H9 (cell line): ENCODE data around the gene ASGR2. TPM values are rescaled to one million over a fixed set of nuclear protein-coding genes. Genes with fewer than 3 reads are reported as not detected.

Source experiments
- DNase-seq: peaks from one replicate; pipeline ENCODE4 v3.0.0-alpha.2; 2017
- H2AFZ ChIP-seq: one replicate; pipeline ENCODE4 v1.6.1; 2013; ENCODE audit warnings: mild to moderate bottlenecking, low read length, control low read depth, moderate library complexity
- H2AK5ac ChIP-seq: 2 replicates; pipeline ENCODE4 v1.6.1; 2013; ENCODE audit warnings: low read length, control low read depth, mixed read lengths; ENCODE audit not compliant: insufficient read length
- H2BK120ac ChIP-seq: one replicate; pipeline ENCODE4 v1.6.1; 2013; ENCODE audit warnings: low read depth, mild to moderate bottlenecking, low read length, control low read depth, inconsistent platforms; ENCODE audit not compliant: poor library complexity, severe bottlenecking
- H2BK12ac ChIP-seq: 2 replicates; pipeline ENCODE4 v1.6.1; 2013; ENCODE audit warnings: low read length, control low read depth, mixed read lengths, low read depth; ENCODE audit not compliant: insufficient read length
- H2BK15ac ChIP-seq: 2 replicates; pipeline ENCODE4 v1.6.1; 2013; ENCODE audit warnings: low read depth, low read length, control low read depth
- H2BK20ac ChIP-seq: one replicate; pipeline ENCODE4 v1.6.1; 2013; ENCODE audit warnings: low read depth, mild to moderate bottlenecking, low read length, control low read depth, inconsistent platforms; ENCODE audit not compliant: poor library complexity, severe bottlenecking
- H2BK5ac ChIP-seq: 2 replicates; pipeline ENCODE4 v1.6.1; 2013; ENCODE audit warnings: low read length, control low read depth, mixed read lengths; ENCODE audit not compliant: insufficient read length
- H3K14ac ChIP-seq: 2 replicates; pipeline ENCODE4 v1.6.1; 2013; ENCODE audit warnings: low read length, control low read depth; ENCODE audit not compliant: insufficient read depth
- H3K18ac ChIP-seq: 2 replicates; pipeline ENCODE4 v1.6.1; 2013; ENCODE audit warnings: low read depth, mild to moderate bottlenecking, mixed read lengths, low read length, control low read depth; ENCODE audit not compliant: insufficient read length
- H3K23ac ChIP-seq: 2 replicates; pipeline ENCODE4 v1.6.1; 2013; ENCODE audit warnings: low read length, control low read depth, mixed read lengths, low read depth; ENCODE audit not compliant: insufficient read length
- H3K23me2 ChIP-seq: 2 replicates; pipeline ENCODE4 v1.6.1; 2013; ENCODE audit warnings: low read depth, mild to moderate bottlenecking, mixed read lengths, low read length, control low read depth; ENCODE audit not compliant: insufficient read length, poor library complexity, severe bottlenecking
- H3K27ac ChIP-seq: 2 replicates; pipeline ENCODE4 v1.5.1; 2013; ENCODE audit warnings: low read length, control low read depth, mixed read lengths, low read depth; ENCODE audit not compliant: insufficient read length
- H3K27me3 ChIP-seq: 2 replicates; pipeline ENCODE4 v1.6.1; 2013; ENCODE audit warnings: low read length, control low read depth, inconsistent platforms; ENCODE audit not compliant: insufficient read depth
- H3K4ac ChIP-seq: 2 replicates; pipeline ENCODE4 v1.6.1; 2013; ENCODE audit warnings: low read depth, mild to moderate bottlenecking, control low read depth, inconsistent platforms, low read length, moderate library complexity
- H3K4me1 ChIP-seq: 2 replicates; pipeline ENCODE4 v1.6.1; 2013; ENCODE audit warnings: low read length, control low read depth, inconsistent platforms; ENCODE audit not compliant: insufficient read depth
- H3K4me2 ChIP-seq: 2 replicates; pipeline ENCODE4 v1.6.1; 2013; ENCODE audit warnings: low read length, control low read depth, mixed read lengths; ENCODE audit not compliant: insufficient read length, insufficient read depth
- H3K56ac ChIP-seq: 2 replicates; pipeline ENCODE4 v1.6.1; 2013; ENCODE audit warnings: low read depth, mild to moderate bottlenecking, mixed read lengths, low read length, control low read depth; ENCODE audit not compliant: insufficient read length
- H3K79me1 ChIP-seq: 2 replicates; pipeline ENCODE4 v1.6.1; 2013; ENCODE audit warnings: low read depth, mild to moderate bottlenecking, moderate library complexity, low read length, control low read depth, inconsistent platforms; ENCODE audit not compliant: insufficient read depth, poor library complexity, severe bottlenecking
- H3K79me2 ChIP-seq: 2 replicates; pipeline ENCODE4 v1.6.1; 2013; ENCODE audit warnings: low read length, control low read depth, inconsistent platforms; ENCODE audit not compliant: insufficient read depth
- H3K9ac ChIP-seq: 2 replicates; pipeline ENCODE4 v1.6.1; 2013; ENCODE audit warnings: low read length, control low read depth, mixed read lengths; ENCODE audit not compliant: insufficient read length; ENCODE audit errors: extremely low read depth
- H3K9me3 ChIP-seq: one replicate; pipeline ENCODE4 v1.6.1; 2013; ENCODE audit warnings: low read depth, low read length, inconsistent platforms; ENCODE audit not compliant: control insufficient read depth
- H3T11ph ChIP-seq: one replicate; pipeline ENCODE4 v1.6.1; 2013; ENCODE audit warnings: mild to moderate bottlenecking, low read length, control low read depth, inconsistent platforms
- H4K20me1 ChIP-seq: one replicate; pipeline ENCODE4 v1.6.1; 2013; ENCODE audit not compliant: control insufficient read depth, insufficient read length, insufficient read depth
- H4K5ac ChIP-seq: 2 replicates; pipeline ENCODE4 v1.6.1; 2013; ENCODE audit warnings: low read depth, mild to moderate bottlenecking, mixed read lengths, low read length, control low read depth; ENCODE audit not compliant: insufficient read length
- H4K8ac ChIP-seq: replicated peaks from 2 replicates; pipeline ENCODE4 v1.6.1; 2013; ENCODE audit warnings: low read length, control low read depth, mixed read lengths, low read depth; ENCODE audit not compliant: insufficient read length
- H4K91ac ChIP-seq: 2 replicates; pipeline ENCODE4 v1.6.1; 2013; ENCODE audit warnings: low read depth, mild to moderate bottlenecking, moderate library complexity, mixed read lengths, low read length, control low read depth; ENCODE audit not compliant: insufficient read length
- H3K27ac Mint-ChIP-seq, 3 experiments: 2 replicates in 2 of 3; 3 replicates in 1 of 3; pipeline ENCODE4 v1.8.0; 2020 to 2021; ENCODE audit warnings: mixed read lengths in 3 of 3, mild to moderate bottlenecking in 1 of 3, moderate library complexity in 1 of 3
- H3K27me3 Mint-ChIP-seq: 2 replicates; pipeline ENCODE4 v1.8.0; 2021; ENCODE audit warnings: low read depth, mild to moderate bottlenecking, moderate library complexity, mixed read lengths
- H3K36me3 Mint-ChIP-seq, 3 experiments: 2 replicates in 2 of 3; 3 replicates in 1 of 3; pipeline ENCODE4 v1.8.0; 2020 to 2021; ENCODE audit warnings: low read depth in 3 of 3, mixed read lengths in 3 of 3; ENCODE audit not compliant: insufficient read depth in 1 of 3
- H3K4me1 Mint-ChIP-seq, 2 experiments: 2 replicates each; pipeline ENCODE4 v1.8.0; 2020; ENCODE audit warnings: mixed read lengths in 2 of 2
- H3K4me3 Mint-ChIP-seq, 2 experiments: 2 replicates in 1 of 2; 3 replicates in 1 of 2; pipeline ENCODE4 v1.8.0; 2020 to 2021; ENCODE audit warnings: mild to moderate bottlenecking in 2 of 2, mixed read lengths in 2 of 2, moderate library complexity in 1 of 2
- H3K9me3 Mint-ChIP-seq, 2 experiments: 2 replicates in 1 of 2; 3 replicates in 1 of 2; pipeline ENCODE4 v1.8.0; 2020; ENCODE audit warnings: mild to moderate bottlenecking in 2 of 2, mixed read lengths in 2 of 2, moderate library complexity in 1 of 2
- WGBS: extraction: QIAGEN DNeasy Blood & Tissue Kit; methylation state at CpG from one replicate; pipeline ENCODE4 v1.1.7; 2013; ENCODE audit warnings: missing lambda C conversion rate, low lambda C conversion rate, mixed read lengths; ENCODE audit not compliant: insufficient read length; ENCODE audit errors: extremely low coverage; 5-methylcytosine and 5-hydroxymethylcytosine counted together
- total RNA-seq: library from RNA; stranded (reverse); gene quantifications from 2 replicates; pipeline ENCODE4 v1.2.1, GENCODE V29; 2021
- TF ChIP-seq, protein P1 (sequence below): fragments of 200-600 bp; sonication (generic); conservative IDR thresholded peaks from 3 replicates; pipeline ENCODE4 v1.8.0; 2021; ENCODE audit warnings: antibody characterized with exemption, mild to moderate bottlenecking

ASGR2 gene
- total RNA-seq, 1 experiment from 2014 or later, result not detected

DNA sequence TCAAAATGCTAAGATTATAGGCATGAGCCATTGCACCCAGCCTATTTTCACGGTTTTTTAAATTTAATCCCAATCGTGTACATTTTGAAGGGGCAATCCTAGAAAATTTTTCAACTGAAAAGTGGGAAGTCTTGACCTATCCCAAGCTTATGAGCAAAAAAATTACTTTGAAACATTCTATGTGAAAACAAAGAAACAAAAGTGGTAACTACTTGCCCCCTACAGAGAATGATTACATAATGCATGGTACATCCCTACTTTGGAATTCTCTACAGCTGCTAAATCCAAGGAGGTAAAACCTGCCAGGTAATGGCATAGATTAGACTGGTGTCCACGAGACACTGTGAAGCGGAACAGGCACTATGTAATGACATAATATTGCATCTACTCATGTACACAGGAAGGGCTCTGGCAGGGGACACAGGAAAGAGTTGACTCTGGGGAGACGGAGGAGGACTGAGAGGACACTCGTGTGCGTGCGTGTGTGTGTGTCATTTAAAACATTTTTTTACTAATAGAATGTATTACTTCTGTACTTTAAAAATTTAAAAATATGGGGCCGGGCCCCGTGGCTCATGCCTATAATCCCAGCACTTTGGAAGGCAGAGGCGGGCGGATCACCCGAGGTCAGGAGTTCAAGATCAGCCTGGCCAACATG is 15.7 kb downstream of the ASGR2 start:
- no peak overlapping the region for H2BK15ac ChIP-seq
- Mint-ChIP-seq H3K4me1 (no peaks in the 10 kb centered on the region), H3K36me3 (no peaks in the 10 kb centered on the region), H3K27me3 (peaks cover 26% of the 10 kb centered on the region), H3K4me3 (no peak overlapping the region; a peak in 1 of 5 replicates), H3K27ac (no peak overlapping the region; a peak in 1 of 7 replicates), H3K9me3 (no peaks in the 10 kb centered on the region; a peak in 1 of 5 replicates)
- H3K56ac ChIP-seq, result no peak overlapping the region
- no peaks in the 10 kb centered on the region for H3K23me2 ChIP-seq
- H3K4ac ChIP-seq, result no peak overlapping the region
- H3K9ac ChIP-seq, result no peak overlapping the region
- H4K5ac ChIP-seq, result no peak overlapping the region
- no peak overlapping the region for H2BK5ac ChIP-seq
- no peak overlapping the region for H3T11ph ChIP-seq
- H4K8ac ChIP-seq, result no peak overlapping the region
- DNase-seq, result no peak
- no peaks in the 10 kb centered on the region for H3K79me2 ChIP-seq
- no peak overlapping the region for H2BK12ac ChIP-seq
- no peak overlapping the region for H3K27ac ChIP-seq
- TF ChIP-seq, protein P1, sequence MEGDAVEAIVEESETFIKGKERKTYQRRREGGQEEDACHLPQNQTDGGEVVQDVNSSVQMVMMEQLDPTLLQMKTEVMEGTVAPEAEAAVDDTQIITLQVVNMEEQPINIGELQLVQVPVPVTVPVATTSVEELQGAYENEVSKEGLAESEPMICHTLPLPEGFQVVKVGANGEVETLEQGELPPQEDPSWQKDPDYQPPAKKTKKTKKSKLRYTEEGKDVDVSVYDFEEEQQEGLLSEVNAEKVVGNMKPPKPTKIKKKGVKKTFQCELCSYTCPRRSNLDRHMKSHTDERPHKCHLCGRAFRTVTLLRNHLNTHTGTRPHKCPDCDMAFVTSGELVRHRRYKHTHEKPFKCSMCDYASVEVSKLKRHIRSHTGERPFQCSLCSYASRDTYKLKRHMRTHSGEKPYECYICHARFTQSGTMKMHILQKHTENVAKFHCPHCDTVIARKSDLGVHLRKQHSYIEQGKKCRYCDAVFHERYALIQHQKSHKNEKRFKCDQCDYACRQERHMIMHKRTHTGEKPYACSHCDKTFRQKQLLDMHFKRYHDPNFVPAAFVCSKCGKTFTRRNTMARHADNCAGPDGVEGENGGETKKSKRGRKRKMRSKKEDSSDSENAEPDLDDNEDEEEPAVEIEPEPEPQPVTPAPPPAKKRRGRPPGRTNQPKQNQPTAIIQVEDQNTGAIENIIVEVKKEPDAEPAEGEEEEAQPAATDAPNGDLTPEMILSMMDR, result no peak
- no peaks in the 10 kb centered on the region for H4K20me1 ChIP-seq
- no peak overlapping the region for H3K14ac ChIP-seq
- WGBS, result no CpG with 5 or more reads among the region's 13 CpGs
- no peak overlapping the region for H4K91ac ChIP-seq
- H3K4me2 ChIP-seq, result no peak overlapping the region
- no peak overlapping the region for H3K18ac ChIP-seq
- H3K9me3 ChIP-seq, result no peaks in the 10 kb centered on the region
- H2BK20ac ChIP-seq, result no peak overlapping the region
- no peaks in the 10 kb centered on the region; the same call in 1 of the 2 replicates for H3K4me1 ChIP-seq
- H3K27me3 ChIP-seq, result no peaks in the 10 kb centered on the region
- no peaks in the 10 kb centered on the region for H3K79me1 ChIP-seq
- no peak overlapping the region for H2AK5ac ChIP-seq
- H2BK120ac ChIP-seq, result no peak overlapping the region
- H3K23ac ChIP-seq, result no peak overlapping the region
- H2AFZ ChIP-seq, result no peak overlapping the region
